COLO668 (cell line): ENCODE results near the gene NCK1.
"Not testable (repeated sequence)": the region's sequence is repeated elsewhere in the genome, so short reads cannot be mapped to it uniquely, and the experiment has no call there.

Experiments used
- DNase-seq: peaks from one replicate; lab custom pipeline; 2025; ENCODE audit not compliant: unreplicated experiment; lab: John Stamatoyannopoulos, UW

Gene NCK1

GRCh38 chr3:136860541-136860940 lies 1.5 kb upstream of the NCK1 start:
- DNase-seq, result no peak

GRCh38 chr3:136862617-136863322 lies 762 bp downstream of the NCK1 start:
- peak; percentile 52 for DNase-seq

DNA sequence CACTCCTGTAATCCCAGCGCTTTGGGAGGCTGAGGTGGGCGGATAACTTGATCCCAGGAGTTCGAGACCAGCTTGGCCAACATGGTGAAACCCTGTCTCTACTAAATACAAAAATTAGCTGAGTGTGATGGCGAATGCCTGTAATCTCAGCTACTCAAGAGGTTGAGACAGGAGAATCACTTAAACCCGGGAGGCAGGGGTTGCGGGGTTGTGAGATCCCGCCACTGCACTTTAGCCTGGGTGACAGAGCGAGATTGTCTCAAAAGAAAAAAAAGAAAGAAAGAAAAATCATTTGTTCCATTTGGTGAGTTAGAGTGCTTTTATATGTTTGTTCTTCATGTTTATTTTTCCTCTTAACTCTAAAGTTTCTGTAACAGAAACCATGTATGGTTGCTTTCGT lies 7.3 kb downstream of the NCK1 start:
- no peak for DNase-seq

GRCh38 chr3:136872258-136872657 lies 10.2 kb downstream of the NCK1 start:
- DNase-seq, result not testable (repeated sequence)

DNA sequence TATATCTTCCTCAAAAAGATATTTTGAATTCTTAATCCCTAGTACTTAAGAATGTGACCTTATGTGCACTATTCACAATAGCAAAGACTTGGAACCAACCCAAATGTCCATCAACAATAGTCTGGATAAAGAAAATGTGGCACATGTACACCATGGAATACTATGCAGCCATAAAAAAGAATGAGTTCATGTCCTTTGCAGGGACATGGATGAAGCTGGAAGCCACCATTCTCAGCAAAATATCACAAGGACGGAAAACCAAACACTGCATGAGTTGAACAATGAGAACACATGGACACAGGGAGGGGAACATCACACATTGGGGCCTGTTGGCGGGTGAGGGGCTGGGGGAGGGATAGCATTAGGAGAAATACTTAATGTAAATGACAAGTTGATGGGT lies 17.5 kb downstream of the NCK1 start:
- DNase-seq, result not testable (repeated sequence)

GRCh38 chr3:136882571-136882970 lies 20.6 kb downstream of the NCK1 start:
- DNase-seq, result no peak

GRCh38 chr3:136883967-136884720 lies 22.1 kb downstream of the NCK1 start:
- DNase-seq, result no peak

DNA sequence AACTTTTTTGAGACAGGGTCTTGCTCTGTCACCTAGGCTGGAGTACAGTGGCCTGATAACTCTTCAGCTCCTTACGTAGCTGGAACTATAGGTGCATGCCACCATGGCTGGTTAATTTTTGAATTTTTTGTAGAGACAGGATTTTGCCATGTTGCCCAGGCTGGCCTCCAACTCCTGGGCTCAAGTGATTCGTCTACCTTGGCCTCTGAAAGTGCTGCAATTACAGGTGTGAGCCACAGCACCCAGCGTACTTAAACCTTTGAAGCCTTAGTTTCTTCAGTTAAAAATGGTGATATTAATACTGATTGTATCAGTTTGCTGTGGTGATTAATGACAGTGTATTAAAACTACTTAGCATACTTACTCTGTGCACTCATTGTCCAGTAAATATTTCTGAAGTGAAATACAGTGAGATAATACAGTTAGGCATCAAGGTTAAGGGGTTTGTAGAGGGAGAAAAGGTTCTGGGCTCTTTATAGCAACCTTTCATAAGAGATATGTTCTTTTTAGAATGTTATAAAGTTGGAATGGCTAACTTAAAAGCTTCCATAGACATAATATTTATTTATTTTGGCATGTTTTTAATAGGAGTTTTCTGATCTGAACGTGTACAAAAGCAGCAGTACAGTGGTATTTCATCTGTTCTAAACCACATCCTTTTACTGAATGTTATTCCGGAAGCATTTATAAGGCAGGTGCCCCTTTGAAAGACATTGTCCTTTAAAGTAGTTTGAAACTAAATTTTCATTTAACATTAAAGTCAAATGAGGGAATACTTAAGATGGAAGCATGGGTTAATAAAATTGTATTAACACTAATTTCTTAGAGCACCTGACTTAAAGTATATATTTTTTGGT lies 23.6 kb downstream of the NCK1 start:
- DNase-seq, result no peak

- DNase-seq, result no peak
These were observed 27.9 kb downstream of the NCK1 start for GRCh38 chr3:136889947-136890346.

DNA sequence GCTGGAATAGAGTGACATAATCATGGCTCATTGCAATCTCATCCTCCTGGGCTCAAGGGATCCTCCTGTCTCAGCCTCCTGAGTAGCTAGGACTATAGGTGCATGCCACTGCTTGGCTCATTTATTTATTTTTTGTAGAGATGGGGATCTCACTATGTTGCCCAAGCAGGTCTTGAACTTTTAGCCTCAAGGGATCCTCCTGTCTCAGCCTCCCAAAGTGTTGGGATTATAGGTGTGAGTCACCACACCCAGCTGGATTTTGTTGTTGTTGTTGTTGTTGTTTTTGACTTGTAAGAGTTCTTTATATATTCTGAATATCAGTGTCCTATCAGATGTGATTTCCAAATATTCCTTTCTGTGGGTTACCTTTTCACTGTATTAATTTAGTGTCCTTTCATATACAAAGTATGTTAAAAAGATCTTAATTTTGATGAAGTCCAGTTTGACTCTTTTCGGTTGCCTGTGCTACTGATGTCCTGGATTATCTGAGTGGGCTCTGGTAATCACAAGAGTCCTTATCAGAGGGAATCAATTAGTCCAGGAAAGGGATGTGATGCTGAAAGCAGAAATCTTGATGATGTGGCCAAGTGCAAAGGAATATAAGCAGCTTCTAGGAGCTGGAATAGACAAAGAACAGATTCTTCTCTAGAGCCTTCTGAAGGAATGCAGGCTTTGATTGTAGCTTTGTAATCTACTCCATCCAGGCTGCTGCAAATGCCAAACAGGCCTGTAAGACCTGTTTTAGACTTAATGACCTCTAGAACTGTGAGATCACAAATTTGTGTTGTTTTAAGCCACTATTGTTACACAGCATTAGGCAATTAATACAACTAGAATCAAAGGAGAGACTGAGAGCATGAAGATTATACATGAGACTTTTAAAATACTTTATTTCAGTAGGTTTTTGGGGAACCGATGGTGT lies 30.2 kb downstream of the NCK1 start:
- no peak for DNase-seq

GRCh38 chr3:136893848-136894443 lies 31.9 kb downstream of the NCK1 start:
- no peak for DNase-seq

GRCh38 chr3:136897171-136897570 lies 35.2 kb downstream of the NCK1 start:
- not testable (repeated sequence) for DNase-seq

DNA sequence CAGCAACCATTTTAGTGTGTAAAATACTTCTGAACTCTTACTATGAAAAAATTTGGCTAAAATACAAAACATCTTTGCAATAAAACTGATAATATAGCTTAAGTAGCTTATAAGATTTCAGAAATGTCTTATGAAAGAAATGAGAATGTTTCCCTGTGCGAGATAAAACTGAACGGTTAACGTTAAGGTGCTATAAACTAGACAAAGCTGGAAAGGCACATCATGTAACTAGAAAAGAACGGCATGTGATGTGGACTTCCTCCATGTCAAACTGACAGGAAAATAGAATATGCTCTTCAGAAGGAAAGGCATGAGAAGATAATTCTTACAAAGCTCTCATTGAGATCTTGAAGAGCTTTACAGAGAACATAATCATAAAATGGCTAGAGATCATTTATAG lies 36.5 kb downstream of the NCK1 start:
- no peak for DNase-seq

- no peak for DNase-seq
These were observed 36.9 kb downstream of the NCK1 start for GRCh38 chr3:136898954-136899353.

GRCh38 chr3:136899622-136900158 lies 37.7 kb downstream of the NCK1 start:
- DNase-seq, result no peak

DNA sequence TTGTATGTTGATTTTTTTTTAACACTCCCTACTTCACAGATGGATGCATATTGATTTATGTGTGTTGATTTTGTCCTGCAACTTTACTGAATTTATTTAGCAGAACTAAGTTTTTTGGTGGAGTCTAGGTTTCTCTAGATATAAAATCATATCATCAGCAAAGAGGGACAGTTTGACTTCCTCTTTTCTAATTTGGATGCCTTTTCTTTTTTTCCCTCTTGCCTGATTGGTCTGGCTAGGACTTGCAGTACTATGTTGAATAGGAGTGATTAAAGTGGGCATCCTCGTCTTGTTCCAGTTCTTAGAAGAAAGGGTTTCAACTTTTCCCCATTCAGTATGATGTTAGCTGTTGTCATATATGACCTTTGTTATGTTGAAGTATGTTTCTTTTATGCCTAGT lies 38.7 kb downstream of the NCK1 start:
- not testable (repeated sequence) for DNase-seq

DNA sequence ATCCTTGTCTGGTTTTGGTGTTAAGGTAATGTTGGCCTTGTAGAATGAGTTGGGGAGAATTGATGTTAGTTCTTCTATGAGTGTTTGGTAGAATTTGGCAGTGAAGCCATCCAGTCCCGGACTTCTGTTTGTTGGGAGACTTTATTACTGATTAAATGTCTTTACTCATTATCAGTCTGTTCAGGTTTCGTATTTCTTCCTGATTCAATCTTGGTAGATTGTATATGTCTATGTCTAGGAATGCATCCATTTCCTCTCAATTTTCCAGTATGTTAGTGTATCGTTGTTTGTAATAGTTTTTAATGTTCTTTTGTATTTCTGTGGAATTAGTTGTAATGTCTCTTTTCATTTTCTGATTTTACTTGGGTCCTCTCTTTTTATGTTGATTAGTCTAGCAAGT lies 39.4 kb downstream of the NCK1 start:
- no peak for DNase-seq

DNA sequence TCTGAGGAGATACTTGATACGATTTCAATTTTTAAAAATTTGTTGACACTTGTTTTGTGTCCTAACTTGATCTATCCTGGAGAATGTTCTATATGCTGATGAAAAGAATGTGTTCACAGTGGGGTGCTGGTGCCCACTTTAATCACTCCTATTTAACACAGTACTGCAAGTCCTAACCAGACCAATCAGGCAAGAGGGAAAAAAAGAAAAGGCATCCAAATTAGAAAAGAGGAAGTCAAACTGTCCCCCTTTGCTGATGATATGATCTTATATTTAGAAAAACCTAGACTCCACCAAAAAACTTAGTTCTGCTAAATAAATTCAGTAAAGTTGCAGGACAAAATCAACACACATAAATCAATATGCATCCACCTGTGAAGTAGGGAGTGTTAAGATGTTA lies 40.5 kb downstream of the NCK1 start:
- not testable (repeated sequence) for DNase-seq

DNA sequence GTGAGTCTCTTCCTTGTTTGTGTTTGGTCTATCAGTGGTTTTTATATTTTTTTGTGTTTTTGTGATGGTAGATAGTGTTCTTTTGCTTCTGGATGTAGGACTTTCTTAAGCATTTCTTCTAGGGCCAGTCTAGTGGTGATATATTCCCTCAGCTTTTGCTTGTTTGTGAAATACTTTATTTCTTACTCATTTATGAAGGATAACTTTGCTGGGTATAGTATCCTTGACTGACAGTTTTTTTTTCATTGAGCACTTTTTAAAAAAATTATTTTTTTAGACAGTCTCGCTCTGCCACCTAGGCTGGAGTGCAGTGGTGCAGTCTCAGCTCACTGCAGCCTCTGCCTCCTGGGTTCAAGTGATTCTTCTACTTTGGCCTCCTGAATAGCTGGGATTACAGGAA lies 41.9 kb downstream of the NCK1 start:
- DNase-seq, result no peak

- DNase-seq, result no peak
These were observed 42.7 kb downstream of the NCK1 start for GRCh38 chr3:136904746-136905145.
